ENCODE measurements around the gene SCOC. TPM values are rescaled to one million over a fixed set of nuclear protein-coding genes. Genes with fewer than 3 reads are reported as not detected.

SCOC gene
- total and polyA plus RNA-seq, 2 donors (not counting 3 experiments of a cell fraction or from before 2014, with no cell fraction given): 12.3 to 38.3 TPM

GRCh38 chr4:140326395-140326993, 47.0 kb upstream of the SCOC start:
- H3K4me2 ChIP-seq (ENCODE audit: insufficient read depth, low read length): no peak overlapping the region
- no peak overlapping the region for H3K27ac ChIP-seq (ENCODE audit: insufficient read depth, low read depth, low read length)
- CTCF ChIA-PET: interaction anchor here (0.5 to 2.6 kb wide), 62 partner anchors 9 to 723 kb away, joined by 3 to 34 read pairs (median 4); partner anchors contain the start of genes MAML3 and SCOC
- dilution Hi-C loops (cut with MboI; ENCODE audit: extremely low pct_ligation_motif_present, low sequenced_read_pairs) (no loop called here), intact Hi-C loops (cut with micrococcal nuclease) (loop anchor here (1.0 to 5.0 kb wide), 6 partner anchors 69 to 591 kb away; no protein-coding TSS in a partner anchor)
- peak; percentile 68 for DNase-seq (ENCODE audit: low read depth, low spot score)
- no peak overlapping the region for H3K9ac ChIP-seq (replicated peaks; ENCODE audit: extremely low read depth, insufficient read depth, low read length)
- peaks cover 4 to 6% of the 10 kb centered on the region in 2 experiments for H3K27me3 ChIP-seq (ENCODE audit: control insufficient read depth in 2 of 2, insufficient read depth in 2 of 2, low read length in 2 of 2)
- no peaks in the 10 kb centered on the region for H4K20me1 ChIP-seq (replicated peaks; ENCODE audit: control insufficient read depth, extremely low read depth, insufficient read depth, low read length)
- POLR2A ChIA-PET: no interaction called here
- BruUV-seq (replicated peaks): no TSS peak
- no peak for FAIRE-seq
- H3K4me1 ChIP-seq (ENCODE audit: control insufficient read depth, extremely low read depth, insufficient read depth, low read length): no peaks in the 10 kb centered on the region
- no peaks in the 10 kb centered on the region for H3K79me2 ChIP-seq (ENCODE audit: control insufficient read depth, insufficient read depth, low read length)
- no peaks in the 10 kb centered on the region for H3K9me1 ChIP-seq (replicated peaks; ENCODE audit: control insufficient read depth, extremely low read depth, insufficient read depth, low read length)
- TF ChIP-seq MYC (IDR thresholded peaks at IDR 0.05; ENCODE audit: low read depth, low read length): no peak
- TF ChIP-seq CTCF (IDR thresholded peaks at IDR 0.05; ENCODE audit: extremely low read depth in 1 of 2, insufficient read depth in 1 of 2, low read depth in 1 of 2, low read length in 2 of 2): peak; percentile 69
- no peak for TF ChIP-seq EZH2 (IDR thresholded peaks at IDR 0.05; ENCODE audit: borderline replicate concordance, low read depth, low read length, severe bottlenecking)
- H3K9me3 ChIP-seq (replicated peaks; ENCODE audit: control insufficient read depth, insufficient read depth, low read length): no peaks in the 10 kb centered on the region
- H3K36me3 ChIP-seq (ENCODE audit: control insufficient read depth in 2 of 2, extremely low read depth in 1 of 2, insufficient read depth in 2 of 2, low read length in 2 of 2): no peaks in the 10 kb centered on the region
- no peak overlapping the region for H2AFZ ChIP-seq (ENCODE audit: low read depth, low read length)
- no peak overlapping the region for H3K4me3 ChIP-seq (replicated peaks in 1 of 3; ENCODE audit: insufficient read depth in 1 of 3, low read depth in 1 of 3, low read length in 3 of 3)

- no TSS peak for BruUV-seq (replicated peaks)
- Histone ChIP-seq H2AFZ (ENCODE audit: low read depth, low read length) (no peak overlapping the region), H3K4me3 (replicated peaks in 1 of 3; ENCODE audit: insufficient read depth in 1 of 3, low read depth in 1 of 3, low read length in 3 of 3) (no peak overlapping the region), H3K4me1 (ENCODE audit: control insufficient read depth, extremely low read depth, insufficient read depth, low read length) (no peaks in the 10 kb centered on the region), H3K9me1 (replicated peaks; ENCODE audit: control insufficient read depth, extremely low read depth, insufficient read depth, low read length) (no peaks in the 10 kb centered on the region), H3K4me2 (ENCODE audit: insufficient read depth, low read length) (no peak overlapping the region), H3K27ac (ENCODE audit: insufficient read depth, low read depth, low read length) (no peak overlapping the region), H3K36me3 (ENCODE audit: control insufficient read depth in 2 of 2, extremely low read depth in 1 of 2, insufficient read depth in 2 of 2, low read length in 2 of 2) (no peaks in the 10 kb centered on the region), H3K27me3 (ENCODE audit: control insufficient read depth in 2 of 2, insufficient read depth in 2 of 2, low read length in 2 of 2) (peaks cover 4 to 6% of the 10 kb centered on the region in 2 experiments), H4K20me1 (replicated peaks; ENCODE audit: control insufficient read depth, extremely low read depth, insufficient read depth, low read length) (no peaks in the 10 kb centered on the region), H3K9ac (replicated peaks; ENCODE audit: extremely low read depth, insufficient read depth, low read length) (no peak overlapping the region), H3K9me3 (replicated peaks; ENCODE audit: control insufficient read depth, insufficient read depth, low read length) (no peaks in the 10 kb centered on the region), H3K79me2 (ENCODE audit: control insufficient read depth, insufficient read depth, low read length) (no peaks in the 10 kb centered on the region)
- ChIA-PET POLR2A (no interaction called here), CTCF (interaction anchor here (0.6 to 3.7 kb wide), 43 partner anchors 12 to 673 kb away, joined by 3 to 69 read pairs (median 4); partner anchors contain the start of genes MAML3 and SCOC)
- TF ChIP-seq CTCF (IDR thresholded peaks at IDR 0.05; ENCODE audit: extremely low read depth in 1 of 2, insufficient read depth in 1 of 2, low read depth in 1 of 2, low read length in 2 of 2) (peak; percentile 29 to 32), FOS (IDR thresholded peaks at IDR 0.05; ENCODE audit: borderline replicate concordance, insufficient read depth, low read length) (no peak)
- intact Hi-C loops (cut with micrococcal nuclease): loop anchor here (1.0 to 2.0 kb wide), 2 partner anchors 280 to 676 kb away; no protein-coding TSS in a partner anchor
- DNase-seq (ENCODE audit: low read depth, low spot score): peak; percentile 58
- dilution Hi-C loops (cut with MboI; ENCODE audit: extremely low pct_ligation_motif_present, low sequenced_read_pairs): no loop called here
- FAIRE-seq: no peak
These were observed 43.0 kb upstream of the SCOC start for GRCh38 chr4:140330311-140330900.

Data from endothelial cell of umbilical vein (primary cell).